ENCODE measurements around the gene C9orf153. TPM values are rescaled to one million over a fixed set of nuclear protein-coding genes. Genes with fewer than 3 reads are reported as not detected.

C9orf153 gene
- total and polyA plus RNA-seq, 3 donors from 2014 or later = 5.0 to 24.4 (median 10.2) TPM

- DNase-seq = no peak
- no peaks in the 10 kb centered on the region for H3K27me3 ChIP-seq
- WGBS, 2 donors = 61 to 62% methylated on average over 6 of the region's 6 CpGs
- H3K36me3 ChIP-seq (ENCODE audit: low read depth, missing control alignments) = no peaks in the 10 kb centered on the region
- TF ChIP-seq CTCF (IDR thresholded peaks at IDR 0.05) = no peak
- TF ChIP-seq POLR2A (IDR thresholded peaks at IDR 0.05) = no peak
- H3K27ac ChIP-seq = no peak overlapping the region
- no peaks in the 10 kb centered on the region for H3K4me1 ChIP-seq
- H3K9me3 ChIP-seq = no peaks in the 10 kb centered on the region
- H3K4me3 ChIP-seq = no peak overlapping the region
- intact Hi-C loops (cut with DNase I; ENCODE audit: low total_unique reads) = no loop called here
Measured at GRCh38 chr9:86246752-86247161, 12.7 kb downstream of the C9orf153 start.

GRCh38 chr9:86242071-86242470, 17.4 kb downstream of the C9orf153 start:
- Histone ChIP-seq H3K9me3 (no peaks in the 10 kb centered on the region), H3K4me3 (no peak overlapping the region), H3K4me1 (no peaks in the 10 kb centered on the region), H3K36me3 (ENCODE audit: low read depth, missing control alignments) (no peaks in the 10 kb centered on the region), H3K27me3 (no peaks in the 10 kb centered on the region), H3K27ac (no peak overlapping the region)
- DNase-seq = no peak
- 45 to 55% methylated on average over 2 of the region's 2 CpGs for WGBS, 2 donors
- no peak for TF ChIP-seq POLR2A (IDR thresholded peaks at IDR 0.05)
- TF ChIP-seq CTCF (IDR thresholded peaks at IDR 0.05) = no peak
- intact Hi-C loops (cut with DNase I; ENCODE audit: low total_unique reads) = no loop called here

GRCh38 chr9:86241216-86241615, 18.2 kb downstream of the C9orf153 start:
- Histone ChIP-seq H3K27ac (no peak overlapping the region), H3K4me3 (no peak overlapping the region), H3K27me3 (no peaks in the 10 kb centered on the region), H3K9me3 (no peaks in the 10 kb centered on the region), H3K4me1 (no peaks in the 10 kb centered on the region), H3K36me3 (ENCODE audit: low read depth, missing control alignments) (no peaks in the 10 kb centered on the region)
- DNase-seq = no peak
- TF ChIP-seq POLR2A (IDR thresholded peaks at IDR 0.05) = no peak
- no peak for TF ChIP-seq CTCF (IDR thresholded peaks at IDR 0.05)
- WGBS, 2 donors = 69 to 76% methylated on average over 7 of the region's 7 CpGs
- intact Hi-C loops (cut with DNase I; ENCODE audit: low total_unique reads) = no loop called here

GRCh38 chr9:86238861-86239770, 20.3 kb downstream of the C9orf153 start:
- intact Hi-C loops (cut with DNase I; ENCODE audit: low total_unique reads) = no loop called here
- no peak for DNase-seq
- H3K27me3 ChIP-seq = no peaks in the 10 kb centered on the region
- TF ChIP-seq POLR2A (IDR thresholded peaks at IDR 0.05) (no peak), CTCF (IDR thresholded peaks at IDR 0.05) (peak in 1 of 3 experiments; percentile 33)
- 61 to 72% methylated on average over 10 of the region's 10 CpGs for WGBS, 2 donors
- no peak overlapping the region for H3K4me3 ChIP-seq
- H3K9me3 ChIP-seq = no peaks in the 10 kb centered on the region
- H3K27ac ChIP-seq = no peak overlapping the region
- H3K4me1 ChIP-seq = no peaks in the 10 kb centered on the region
- no peaks in the 10 kb centered on the region for H3K36me3 ChIP-seq (ENCODE audit: low read depth, missing control alignments)

- Histone ChIP-seq H3K27ac (no peak overlapping the region), H3K4me1 (no peaks in the 10 kb centered on the region), H3K27me3 (no peaks in the 10 kb centered on the region), H3K36me3 (ENCODE audit: low read depth, missing control alignments) (no peaks in the 10 kb centered on the region), H3K4me3 (no peak overlapping the region), H3K9me3 (no peaks in the 10 kb centered on the region)
- intact Hi-C loops (cut with DNase I; ENCODE audit: low total_unique reads) = no loop called here
- DNase-seq = no peak
- 88 to 95% methylated on average over 2 of the region's 2 CpGs for WGBS, 2 donors
- TF ChIP-seq CTCF (IDR thresholded peaks at IDR 0.05) (no peak), POLR2A (IDR thresholded peaks at IDR 0.05) (no peak)
Measured at GRCh38 chr9:86230858-86231257, 28.6 kb downstream of the C9orf153 start.

Measured in testis (tissue), 3 donors.